ENCODE data around the gene ENOX1.

DNA sequence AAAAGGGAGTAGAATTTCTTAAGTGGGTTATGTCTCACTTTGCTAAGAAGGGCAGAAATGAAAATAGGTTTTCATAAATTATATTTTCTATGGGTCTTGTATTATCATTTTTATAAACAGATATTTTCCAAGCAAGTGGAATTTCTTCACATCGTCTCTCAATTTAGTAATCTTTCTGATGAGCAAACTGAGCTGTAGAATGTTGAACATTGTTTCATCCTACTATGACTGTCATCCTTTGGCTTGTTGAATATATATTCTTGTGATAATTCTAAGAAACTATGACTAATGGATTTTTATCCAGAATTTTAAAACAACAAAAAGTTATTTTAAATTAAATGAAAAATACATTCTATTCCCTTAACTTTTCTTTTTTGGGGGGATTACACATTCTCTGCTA is 313.8 kb downstream of the ENOX1 start:
- TF ChIP-seq, protein P1, sequence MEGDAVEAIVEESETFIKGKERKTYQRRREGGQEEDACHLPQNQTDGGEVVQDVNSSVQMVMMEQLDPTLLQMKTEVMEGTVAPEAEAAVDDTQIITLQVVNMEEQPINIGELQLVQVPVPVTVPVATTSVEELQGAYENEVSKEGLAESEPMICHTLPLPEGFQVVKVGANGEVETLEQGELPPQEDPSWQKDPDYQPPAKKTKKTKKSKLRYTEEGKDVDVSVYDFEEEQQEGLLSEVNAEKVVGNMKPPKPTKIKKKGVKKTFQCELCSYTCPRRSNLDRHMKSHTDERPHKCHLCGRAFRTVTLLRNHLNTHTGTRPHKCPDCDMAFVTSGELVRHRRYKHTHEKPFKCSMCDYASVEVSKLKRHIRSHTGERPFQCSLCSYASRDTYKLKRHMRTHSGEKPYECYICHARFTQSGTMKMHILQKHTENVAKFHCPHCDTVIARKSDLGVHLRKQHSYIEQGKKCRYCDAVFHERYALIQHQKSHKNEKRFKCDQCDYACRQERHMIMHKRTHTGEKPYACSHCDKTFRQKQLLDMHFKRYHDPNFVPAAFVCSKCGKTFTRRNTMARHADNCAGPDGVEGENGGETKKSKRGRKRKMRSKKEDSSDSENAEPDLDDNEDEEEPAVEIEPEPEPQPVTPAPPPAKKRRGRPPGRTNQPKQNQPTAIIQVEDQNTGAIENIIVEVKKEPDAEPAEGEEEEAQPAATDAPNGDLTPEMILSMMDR (IDR thresholded peaks at IDR 0.05; ENCODE audit: low read depth, low read length): no peak
- TF ChIP-seq EZH2phosphoT487 (IDR thresholded peaks at IDR 0.05; ENCODE audit: low read depth): no peak
